T-cell (primary cell): ENCODE results near the gene NSF. TPM values are rescaled to one million over a fixed set of nuclear protein-coding genes. Genes with fewer than 3 reads are reported as not detected.

ENCODE experiments used
- ATAC-seq, 4 experiments: fragments of 200-7000 bp in 3 of 4; fragments of 150-1000 bp in 1 of 4; cut with Tn5 transposase; replicated peaks in 1 of 4; 1 replicate in 3 of 4; 2 replicates in 1 of 4; pipeline ENCODE4 v1.10.0; 2021; ENCODE audit warnings: moderate library complexity in 3 of 4, mild to moderate bottlenecking in 2 of 4, moderate number of reproducible peaks in 1 of 4
- CTCF ChIA-PET, 2 donors: fragments of 300-600 bp; sonication (Branson Sonifier 250); formaldehyde crosslinking; loops; one replicate each; lab custom pipeline; 2022; ENCODE audit warnings: antibody characterized with exemption in 2 of 2; lab: Charles Lee
- POLR2A ChIA-PET, 2 donors: fragments of 300-600 bp; sonication (Branson Sonifier 250); formaldehyde crosslinking; loops; one replicate each; lab custom pipeline; 2022; ENCODE audit warnings: antibody characterized with exemption in 2 of 2; lab: Charles Lee
- DNase-seq, 35 experiments: peaks; one replicate each; pipeline versions ENCODE4 v3.0.0 to v3.0.0-alpha.2; 2013 to 2023
- H3K27ac ChIP-seq: one replicate; pipeline ENCODE4 v1.5.1; 2013; ENCODE audit warnings: low read length
- H3K27me3 ChIP-seq, 2 experiments: replicated peaks in 1 of 2; 1 replicate in 1 of 2; 2 replicates in 1 of 2; pipeline versions ENCODE4 v1.6.1 to v1.7.0; 2013; ENCODE audit warnings: low read length in 1 of 2, mixed read lengths in 1 of 2; ENCODE audit not compliant: control insufficient read depth in 2 of 2, insufficient read depth in 2 of 2; ENCODE audit errors: extremely low read depth in 1 of 2
- H3K36me3 ChIP-seq, 2 donors: 1 replicate in 1 of 2; 2 replicates in 1 of 2; pipeline versions ENCODE4 v1.6.1 to v1.7.0; 2013; ENCODE audit warnings: low read length in 1 of 2; ENCODE audit not compliant: control insufficient read depth in 2 of 2, insufficient read depth in 1 of 2; ENCODE audit errors: extremely low read depth in 1 of 2
- H3K4me1 ChIP-seq, 2 experiments: 1 replicate in 1 of 2; 2 replicates in 1 of 2; pipeline versions ENCODE4 v1.6.1 to v1.7.0; 2013; ENCODE audit warnings: low read length in 2 of 2, mixed read lengths in 1 of 2; ENCODE audit not compliant: insufficient read depth in 2 of 2, control insufficient read depth in 1 of 2; ENCODE audit errors: extremely low read depth in 1 of 2
- H3K4me3 ChIP-seq, 2 donors: 1 replicate in 1 of 2; 2 replicates in 1 of 2; pipeline versions ENCODE4 v1.5.1 to v1.7.0; 2013; ENCODE audit warnings: mild to moderate bottlenecking in 2 of 2, low read length in 1 of 2, moderate library complexity in 1 of 2; ENCODE audit not compliant: control insufficient read depth in 1 of 2; ENCODE audit errors: extremely low read depth in 1 of 2
- H3K9me3 ChIP-seq: 2 replicates; pipeline ENCODE4 v1.7.0; 2013
- H3K27ac Mint-ChIP-seq, 2 donors: one replicate each; pipeline ENCODE4 v1.8.0; 2020 to 2021; ENCODE audit warnings: mild to moderate bottlenecking in 2 of 2, mixed read lengths in 2 of 2
- H3K27me3 Mint-ChIP-seq, 2 donors: one replicate each; pipeline ENCODE4 v1.8.0; 2021 to 2022; ENCODE audit warnings: mixed read lengths in 2 of 2
- H3K36me3 Mint-ChIP-seq: one replicate; pipeline ENCODE4 v1.8.0; 2021; ENCODE audit warnings: mixed read lengths
- H3K4me1 Mint-ChIP-seq, 3 donors: one replicate each; pipeline ENCODE4 v1.8.0; 2020 to 2022; ENCODE audit warnings: mixed read lengths in 3 of 3, mild to moderate bottlenecking in 1 of 3
- H3K4me3 Mint-ChIP-seq, 3 donors: one replicate each; pipeline ENCODE4 v1.8.0; 2020 to 2022; ENCODE audit warnings: mild to moderate bottlenecking in 3 of 3, mixed read lengths in 3 of 3, moderate library complexity in 3 of 3
- H3K9me3 Mint-ChIP-seq, 3 donors: one replicate each; pipeline ENCODE4 v1.8.0; 2020 to 2022; ENCODE audit warnings: mixed read lengths in 3 of 3
- WGBS: methylation state at CpG from one replicate; pipeline ENCODE4 v1.1.5; 2013; ENCODE audit warnings: missing lambda C conversion rate; ENCODE audit not compliant: insufficient coverage; 5-methylcytosine and 5-hydroxymethylcytosine counted together
- total RNA-seq, 35 experiments: library from RNA in 6 of 35; stranded (reverse) in 6 of 35; fragments of 120-200 nt in 1 of 35; gene quantifications; one replicate each; pipeline versions ENCODE4 v1.2.1 to v1.2.4 and lab custom pipeline; 2013 to 2026

The NSF gene
- total RNA-seq, 5 donors from 2014 or later (not counting 1 experiment from before 2014, with no cell fraction given), result 33.1 to 54.8 (median 43.2) TPM

GRCh38 chr17:46800573-46800972 is 210.1 kb downstream of the NSF start:
- no peak for ATAC-seq
- no peaks in the 10 kb centered on the region for H3K36me3 ChIP-seq
- H3K4me3 ChIP-seq, result no peak overlapping the region
- H3K4me1 ChIP-seq, result no peaks in the 10 kb centered on the region
- no peak overlapping the region for H3K27ac ChIP-seq
- no peaks in the 10 kb centered on the region for H3K36me3 Mint-ChIP-seq
- DNase-seq, result no peak
- no peaks in the 10 kb centered on the region for H3K4me1 Mint-ChIP-seq
- H3K27me3 Mint-ChIP-seq, result peaks cover 4 to 16% of the 10 kb centered on the region in 2 donors
- no peak overlapping the region for H3K27ac Mint-ChIP-seq
- WGBS, result 93% methylated on average over 4 of the region's 4 CpGs
- CTCF ChIA-PET, result no interaction called here
- H3K9me3 Mint-ChIP-seq, result no peaks in the 10 kb centered on the region
- H3K4me3 Mint-ChIP-seq, result no peak overlapping the region
- H3K9me3 ChIP-seq, result no peaks in the 10 kb centered on the region
- POLR2A ChIA-PET, result no interaction called here
- H3K27me3 ChIP-seq, result peaks cover 0 to 16% of the 10 kb centered on the region in 2 experiments

DNA sequence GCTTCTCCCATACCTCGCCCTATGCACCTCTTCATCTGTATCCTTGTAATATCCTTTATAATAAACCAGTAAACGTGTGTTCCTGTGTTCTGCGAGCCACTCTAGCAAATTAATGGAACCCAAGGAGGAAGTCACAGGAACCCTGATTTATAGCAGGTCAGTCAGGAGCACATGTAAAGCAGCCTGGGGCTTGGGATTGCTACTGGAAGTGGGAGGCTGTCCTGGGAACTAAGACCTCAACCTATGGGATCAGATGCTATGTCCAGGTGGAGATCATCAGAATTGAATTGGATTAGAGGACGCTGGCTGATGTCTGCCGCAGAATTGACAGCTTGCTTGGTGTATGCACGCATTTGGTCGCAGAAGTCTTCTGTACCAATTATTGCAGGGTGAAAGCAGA is 212.3 kb downstream of the NSF start:
- ATAC-seq (no peak), DNase-seq (no peak)
- WGBS, result 82% methylated on average over 4 of the region's 7 CpGs
- Histone ChIP-seq H3K36me3 (no peaks in the 10 kb centered on the region), H3K4me3 (no peak overlapping the region), H3K4me1 (no peaks in the 10 kb centered on the region), H3K9me3 (no peaks in the 10 kb centered on the region), H3K27me3 (peaks cover 0 to 12% of the 10 kb centered on the region in 2 experiments), H3K27ac (no peak overlapping the region)
- ChIA-PET POLR2A (no interaction called here), CTCF (no interaction called here)
- Mint-ChIP-seq H3K4me1 (no peaks in the 10 kb centered on the region), H3K36me3 (no peaks in the 10 kb centered on the region), H3K27me3 (peaks cover 0 to 11% of the 10 kb centered on the region in 2 donors), H3K27ac (no peak overlapping the region), H3K9me3 (no peaks in the 10 kb centered on the region), H3K4me3 (no peak overlapping the region)

DNA sequence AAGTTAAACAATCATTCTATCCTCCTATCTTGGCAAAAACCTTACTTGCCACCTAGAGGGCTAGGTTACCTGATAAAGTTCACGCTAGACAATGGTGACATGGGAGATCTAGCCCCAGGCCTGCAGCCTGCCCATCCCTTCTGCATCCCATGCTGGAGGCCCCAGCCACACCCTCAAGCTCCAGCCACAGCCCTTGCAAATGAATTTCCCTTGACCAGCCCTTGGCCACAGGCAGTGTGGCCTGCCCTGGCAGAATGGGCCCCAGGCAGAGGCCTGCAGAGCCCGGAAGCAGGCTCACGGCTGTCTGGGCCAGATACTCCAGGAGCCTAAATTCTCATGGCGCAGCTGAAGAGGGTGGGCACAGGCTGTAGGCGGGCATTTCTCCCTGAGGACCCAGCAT is 213.1 kb downstream of the NSF start:
- no peak overlapping the region for H3K27ac Mint-ChIP-seq
- H3K36me3 ChIP-seq, result no peaks in the 10 kb centered on the region
- no peak for DNase-seq
- POLR2A ChIA-PET, result no interaction called here
- CTCF ChIA-PET, result no interaction called here
- no peaks in the 10 kb centered on the region for H3K36me3 Mint-ChIP-seq
- H3K27me3 ChIP-seq, result peaks cover 0 to 14% of the 10 kb centered on the region in 2 experiments
- no peaks in the 10 kb centered on the region for H3K4me1 Mint-ChIP-seq
- ATAC-seq, result no peak
- peaks cover 0 to 11% of the 10 kb centered on the region in 2 donors for H3K27me3 Mint-ChIP-seq
- 91% methylated on average over 5 of the region's 5 CpGs for WGBS
- H3K4me3 ChIP-seq, result no peak overlapping the region
- H3K4me1 ChIP-seq, result no peaks in the 10 kb centered on the region
- no peak overlapping the region for H3K27ac ChIP-seq
- H3K9me3 ChIP-seq, result no peaks in the 10 kb centered on the region
- H3K9me3 Mint-ChIP-seq, result no peaks in the 10 kb centered on the region
- no peak overlapping the region for H3K4me3 Mint-ChIP-seq

DNA sequence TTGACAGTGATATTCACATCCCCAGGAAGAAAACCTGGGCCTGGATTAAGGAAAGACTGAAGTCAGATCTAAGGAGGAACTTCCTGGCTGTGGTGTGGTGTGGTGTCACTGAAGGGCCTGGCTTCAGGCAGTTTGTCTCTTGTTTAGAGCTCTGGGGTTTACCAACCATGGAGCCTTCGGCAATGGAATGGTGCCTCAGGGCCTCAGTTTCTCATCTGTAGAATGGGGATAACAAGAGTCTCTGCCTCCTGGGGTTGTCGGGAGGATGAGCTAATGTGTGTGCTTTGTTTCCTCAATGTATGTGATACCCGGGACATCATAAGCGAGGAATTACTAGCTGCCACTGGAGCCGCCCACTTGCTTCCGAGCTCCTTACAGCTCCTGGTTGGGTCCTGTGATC is 215.3 kb downstream of the NSF start:
- DNase-seq, result no peak
- CTCF ChIA-PET, result no interaction called here
- no peak overlapping the region for H3K27ac Mint-ChIP-seq

More for the DNA sequence above, 215.3 kb downstream of the NSF start:
- POLR2A ChIA-PET, result interaction anchor here in 1 of 2 donors (0.7 kb wide), 1 partner anchor 13 kb away, joined by 3 read pairs; no protein-coding TSS in a partner anchor
- H3K9me3 Mint-ChIP-seq, result no peaks in the 10 kb centered on the region
- H3K4me3 Mint-ChIP-seq, result no peak overlapping the region
- no peak for ATAC-seq
- Histone ChIP-seq H3K4me1 (no peaks in the 10 kb centered on the region), H3K36me3 (no peaks in the 10 kb centered on the region), H3K4me3 (no peak overlapping the region), H3K9me3 (no peaks in the 10 kb centered on the region), H3K27ac (no peak overlapping the region), H3K27me3 (peaks cover 0 to 20% of the 10 kb centered on the region in 2 experiments)
- no peaks in the 10 kb centered on the region for H3K4me1 Mint-ChIP-seq
- WGBS, result 100% methylated on average over 4 of the region's 6 CpGs
- H3K36me3 Mint-ChIP-seq, result no peaks in the 10 kb centered on the region
- H3K27me3 Mint-ChIP-seq, result peaks cover 0 to 5% of the 10 kb centered on the region in 2 donors

Other genes starting within 250 kb of the NSF start
- gene ARL17B, start 228.9 kb upstream of the NSF start, total RNA-seq, result 10 to 100 TPM; 16.6 to 49.2 (median 30.4) TPM
- gene LRRC37A2, start 78.2 kb upstream of the NSF start, total RNA-seq, result 10 to 100 TPM; 10.5 to 59.6 (median 30.6) TPM
- gene ARL17A, start 11.0 kb upstream of the NSF start, total RNA-seq, result 10 to 100 TPM; 15.9 to 63.3 (median 39.6) TPM
- under 1 TPM in 3 of 5 donors, not detected in 2; 0.09 to 0.12 (median 0.10) TPM for gene WNT3, start 228.0 kb downstream of the NSF start, total RNA-seq